ENCODE measurements around the gene PTPN4. TPM values are rescaled to one million over a fixed set of nuclear protein-coding genes. Genes with fewer than 3 reads are reported as not detected.

PTPN4 gene
- total and polyA plus RNA-seq, 10 of the 15 experiments (the other 5 are each of a cell fraction or from before 2014, with no cell fraction given) = 5.0 to 29.7 (median 23.7) TPM

DNA sequence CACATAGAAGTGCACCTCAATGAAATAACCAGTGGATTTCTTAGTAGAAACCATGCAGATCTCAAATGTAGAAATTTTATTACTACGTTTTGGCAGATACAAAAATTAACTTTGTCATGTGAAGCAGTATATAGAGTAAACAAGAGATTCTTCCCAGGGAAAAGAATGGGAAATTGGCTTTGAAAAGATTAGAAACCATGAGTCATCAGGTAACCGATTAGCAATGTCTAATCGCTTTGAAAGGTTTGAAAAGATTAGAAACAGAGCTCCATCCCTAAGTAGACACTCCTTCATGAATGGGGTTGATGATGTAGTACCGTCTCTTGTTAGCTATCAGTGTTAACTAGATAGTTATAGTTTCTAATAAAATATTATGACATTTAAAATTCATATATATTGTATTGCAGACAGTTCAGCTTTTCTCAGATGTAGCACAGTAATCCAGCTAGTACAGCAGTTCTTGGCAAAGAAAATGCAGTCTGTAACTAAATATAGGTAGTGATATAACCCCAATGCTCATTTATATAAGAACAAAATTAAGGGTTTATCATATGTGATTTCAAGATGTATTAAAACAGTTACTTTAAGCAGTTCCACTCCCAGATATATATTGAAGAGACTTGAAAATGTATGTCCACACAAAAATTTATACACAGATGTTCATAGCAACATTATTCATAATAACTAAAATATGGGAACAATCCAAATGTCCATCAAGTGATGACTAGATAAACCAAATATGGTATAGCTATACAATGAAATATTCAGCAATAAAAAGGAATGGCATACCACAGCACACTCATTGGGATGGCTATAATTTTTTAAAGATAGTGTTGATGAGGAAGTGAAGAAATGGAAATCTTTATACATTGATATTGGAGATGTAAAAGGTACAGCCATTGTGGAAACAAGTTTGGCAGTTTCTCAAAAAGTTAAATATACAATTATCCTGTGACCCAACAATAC lies 113.9 kb downstream of the PTPN4 start (continued):
- TF ChIP-seq CEBPZ (IDR thresholded peaks at IDR 0.05; ENCODE audit: low read depth, low read length) = no peak
- TF ChIP-seq BMI1 (IDR thresholded peaks at IDR 0.05; ENCODE audit: borderline replicate concordance) = no peak
- TF ChIP-seq TCF12 (IDR thresholded peaks at IDR 0.05; ENCODE audit: low read depth, low read length) = no peak
- TF ChIP-seq STAT1 (conservative IDR thresholded peaks at IDR 0.05) = no peak
- no peak for TF ChIP-seq BRCA1 (IDR thresholded peaks at IDR 0.05; ENCODE audit: low read depth, low read length)
- TF ChIP-seq ZZZ3 (IDR thresholded peaks at IDR 0.05; ENCODE audit: control insufficient read depth, insufficient read length, low read depth) = no peak
- TF ChIP-seq HDGF (IDR thresholded peaks at IDR 0.05) = no peak
- no peak for TF ChIP-seq TBL1XR1 (IDR thresholded peaks at IDR 0.05; ENCODE audit: low read depth, low read length)
- TF ChIP-seq, protein P1, sequence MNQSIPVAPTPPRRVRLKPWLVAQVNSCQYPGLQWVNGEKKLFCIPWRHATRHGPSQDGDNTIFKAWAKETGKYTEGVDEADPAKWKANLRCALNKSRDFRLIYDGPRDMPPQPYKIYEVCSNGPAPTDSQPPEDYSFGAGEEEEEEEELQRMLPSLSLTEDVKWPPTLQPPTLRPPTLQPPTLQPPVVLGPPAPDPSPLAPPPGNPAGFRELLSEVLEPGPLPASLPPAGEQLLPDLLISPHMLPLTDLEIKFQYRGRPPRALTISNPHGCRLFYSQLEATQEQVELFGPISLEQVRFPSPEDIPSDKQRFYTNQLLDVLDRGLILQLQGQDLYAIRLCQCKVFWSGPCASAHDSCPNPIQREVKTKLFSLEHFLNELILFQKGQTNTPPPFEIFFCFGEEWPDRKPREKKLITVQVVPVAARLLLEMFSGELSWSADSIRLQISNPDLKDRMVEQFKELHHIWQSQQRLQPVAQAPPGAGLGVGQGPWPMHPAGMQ (IDR thresholded peaks at IDR 0.05; ENCODE audit: borderline replicate concordance) = no peak
- TF ChIP-seq, protein P2, sequence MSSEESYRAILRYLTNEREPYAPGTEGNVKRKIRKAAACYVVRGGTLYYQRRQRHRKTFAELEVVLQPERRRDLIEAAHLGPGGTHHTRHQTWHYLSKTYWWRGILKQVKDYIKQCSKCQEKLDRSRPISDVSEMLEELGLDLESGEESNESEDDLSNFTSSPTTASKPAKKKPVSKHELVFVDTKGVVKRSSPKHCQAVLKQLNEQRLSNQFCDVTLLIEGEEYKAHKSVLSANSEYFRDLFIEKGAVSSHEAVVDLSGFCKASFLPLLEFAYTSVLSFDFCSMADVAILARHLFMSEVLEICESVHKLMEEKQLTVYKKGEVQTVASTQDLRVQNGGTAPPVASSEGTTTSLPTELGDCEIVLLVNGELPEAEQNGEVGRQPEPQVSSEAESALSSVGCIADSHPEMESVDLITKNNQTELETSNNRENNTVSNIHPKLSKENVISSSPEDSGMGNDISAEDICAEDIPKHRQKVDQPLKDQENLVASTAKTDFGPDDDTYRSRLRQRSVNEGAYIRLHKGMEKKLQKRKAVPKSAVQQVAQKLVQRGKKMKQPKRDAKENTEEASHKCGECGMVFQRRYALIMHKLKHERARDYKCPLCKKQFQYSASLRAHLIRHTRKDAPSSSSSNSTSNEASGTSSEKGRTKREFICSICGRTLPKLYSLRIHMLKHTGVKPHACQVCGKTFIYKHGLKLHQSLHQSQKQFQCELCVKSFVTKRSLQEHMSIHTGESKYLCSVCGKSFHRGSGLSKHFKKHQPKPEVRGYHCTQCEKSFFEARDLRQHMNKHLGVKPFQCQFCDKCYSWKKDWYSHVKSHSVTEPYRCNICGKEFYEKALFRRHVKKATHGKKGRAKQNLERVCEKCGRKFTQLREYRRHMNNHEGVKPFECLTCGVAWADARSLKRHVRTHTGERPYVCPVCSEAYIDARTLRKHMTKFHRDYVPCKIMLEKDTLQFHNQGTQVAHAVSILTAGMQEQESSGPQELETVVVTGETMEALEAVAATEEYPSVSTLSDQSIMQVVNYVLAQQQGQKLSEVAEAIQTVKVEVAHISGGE (CRISPR knock-in tag; IDR thresholded peaks at IDR 0.05) = no peak
- no peak for TF ChIP-seq SPI1 (IDR thresholded peaks at IDR 0.05; ENCODE audit: borderline replicate concordance, insufficient read depth, low read depth, low read length)

Data from GM12878 (cell line).